Cardiac septum (tissue), 1 donor: Measurements from ENCODE around the gene GNG13. TPM values are rescaled to one million over a fixed set of nuclear protein-coding genes. Genes with fewer than 3 reads are reported as not detected.
A peak's percentile ranks its signal among the peaks of the same experiment; 100 is the strongest.

Source experiments
- DNase-seq: peaks from one replicate; pipeline ENCODE4 v3.0.0-alpha.2; 2020; ENCODE audit warnings: low spot score
- intact Hi-C: fragments of 100-400 bp; cut with DNase I; formaldehyde crosslinking; loops from one replicate; pipeline ENCODE4 v1.14.0; 2022
- total RNA-seq: library from RNA; stranded (reverse); fragmentation: NEBNext Ultra II Directional; extraction: Animal tissue kit (Norgen Biotek cat#: 25700); gene quantifications from one replicate; pipeline ENCODE4 v1.2.1, GENCODE V29; 2021
- donor health status: DM: no; HTN: no; CAD: no.

Gene GNG13
- total RNA-seq, 1 donor from 2014 or later = not detected

DNA sequence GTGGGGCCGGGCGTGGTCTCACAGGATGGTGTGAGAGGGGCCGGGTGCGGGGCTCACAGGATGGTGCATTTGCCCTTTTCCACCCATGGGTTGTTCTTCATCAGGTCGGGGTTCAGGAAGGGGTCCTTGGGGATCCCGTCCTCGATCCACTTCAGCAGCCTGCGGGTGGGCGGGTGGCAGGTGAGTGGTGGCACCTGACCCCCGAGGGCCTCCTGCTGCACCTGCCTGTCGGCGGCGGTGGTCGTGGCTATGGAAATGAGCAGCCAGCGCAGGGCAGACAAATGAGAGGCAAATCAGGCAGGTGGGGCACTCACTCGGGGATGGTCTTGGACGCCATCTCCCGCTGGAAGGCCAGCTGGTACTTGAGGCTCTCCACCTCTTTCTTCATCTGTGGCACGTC lies 1.9 kb downstream of the GNG13 start:
- intact Hi-C loops = no loop called here
- no peak for DNase-seq

DNA sequence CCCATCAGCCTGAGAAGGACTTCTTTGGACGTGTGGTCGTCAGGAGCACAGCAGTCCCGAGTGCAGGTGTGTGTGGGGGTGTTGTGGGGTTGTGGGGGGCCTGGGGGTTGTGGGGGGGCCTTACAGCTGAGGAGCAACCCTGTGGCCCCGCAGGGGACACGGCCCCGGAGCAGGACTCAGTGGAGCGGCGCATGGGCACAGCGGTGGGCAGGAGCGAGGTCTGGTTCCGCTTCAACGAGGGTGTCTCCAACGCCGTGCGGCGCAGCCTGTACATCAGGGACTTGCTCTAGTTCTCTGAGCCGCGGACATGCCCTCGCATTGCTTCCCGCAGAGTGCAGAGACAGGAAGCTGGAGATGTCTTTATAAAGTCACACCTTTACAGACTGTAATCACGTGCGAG lies 2.8 kb downstream of the GNG13 start:
- intact Hi-C loops = no loop called here
- no peak for DNase-seq

DNA sequence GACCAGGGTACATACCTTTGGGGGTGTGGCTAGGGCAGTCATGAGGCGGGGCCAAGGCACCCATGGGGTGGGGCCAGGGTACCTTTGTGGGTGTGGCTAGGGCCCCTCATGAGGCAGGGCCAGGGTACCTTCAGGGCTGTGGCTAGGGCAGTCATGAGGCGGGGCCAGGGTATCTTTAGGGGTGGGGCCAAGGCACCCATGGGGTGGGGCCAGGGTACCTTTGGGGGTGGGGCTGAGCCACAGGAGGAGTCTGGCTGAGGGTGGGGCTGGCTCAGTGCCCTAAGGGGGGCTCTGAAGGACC lies 3.5 kb downstream of the GNG13 start:
- no peak for DNase-seq
- intact Hi-C loops = no loop called here

DNA sequence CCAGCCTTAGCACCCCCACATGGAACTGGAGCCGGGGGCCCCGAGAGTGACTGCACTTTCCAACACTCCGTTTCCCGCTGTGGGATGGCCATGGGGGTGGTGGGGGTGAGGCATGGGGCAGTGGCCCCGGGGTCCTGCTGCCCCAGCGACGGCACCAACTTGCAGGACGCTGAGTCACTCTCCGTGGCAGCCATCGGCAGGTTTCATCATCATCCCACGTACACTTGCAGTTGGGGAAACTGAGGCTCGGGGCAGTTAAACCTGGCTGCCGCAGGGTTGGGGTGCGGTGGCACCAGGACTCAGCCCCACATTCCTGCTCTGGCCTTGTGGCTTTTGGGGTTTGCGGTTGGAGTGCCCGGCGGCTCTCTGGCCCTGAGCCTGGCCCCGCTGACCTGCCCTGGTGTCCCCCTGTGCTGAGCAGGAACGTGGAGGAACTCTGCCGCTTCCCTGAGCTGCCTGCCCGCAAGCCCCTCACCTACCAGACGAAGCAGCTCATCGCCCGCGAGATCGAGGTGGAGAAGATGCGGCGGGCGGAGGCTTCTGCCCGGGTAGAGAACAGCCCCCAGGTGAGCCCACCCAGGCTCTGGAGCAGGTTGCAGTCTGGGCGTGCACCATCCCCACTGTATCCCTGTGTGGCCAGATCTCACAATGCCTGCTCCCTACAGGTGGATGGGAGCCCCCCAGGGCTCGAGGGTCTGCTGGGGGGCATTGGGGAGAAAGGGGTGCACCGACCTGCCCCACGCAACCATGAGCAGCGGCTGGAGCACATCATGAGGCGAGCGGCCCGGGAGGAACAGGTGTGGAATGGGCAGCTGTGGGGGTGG lies 4.0 kb downstream of the GNG13 start:
- no peak for DNase-seq
- intact Hi-C loops = no loop called here

DNA sequence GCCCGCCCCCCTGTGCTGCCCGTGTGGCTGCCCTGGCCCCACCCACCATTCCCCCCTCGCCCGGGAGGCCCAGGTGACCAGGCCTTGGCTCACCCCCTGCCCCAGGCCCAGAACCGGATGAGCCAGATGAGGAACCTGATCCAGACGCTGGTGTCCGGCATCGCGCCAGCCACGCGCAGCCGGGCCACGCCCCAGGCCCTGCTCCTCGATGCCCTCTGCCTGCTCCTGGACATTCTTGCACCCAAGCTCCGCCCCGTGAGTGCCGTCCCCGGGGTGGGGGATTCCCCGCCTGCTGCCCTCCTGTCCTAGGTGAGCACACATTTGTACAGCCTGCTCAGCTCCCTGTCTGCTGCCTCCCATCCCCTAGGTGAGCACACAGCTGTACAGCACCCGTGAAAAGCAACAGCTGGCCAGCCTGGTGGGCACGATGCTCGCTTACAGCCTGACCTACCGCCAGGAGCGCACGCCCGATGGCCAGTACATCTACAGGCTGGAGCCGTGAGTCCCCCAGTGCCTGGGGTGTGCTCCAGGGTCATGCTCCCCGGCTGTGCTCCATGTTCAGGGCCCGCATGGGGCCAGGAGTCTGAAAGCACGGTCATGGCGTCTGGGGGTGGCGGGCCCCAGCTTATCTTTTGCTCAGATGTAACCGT lies 4.8 kb downstream of the GNG13 start:
- intact Hi-C loops = no loop called here
- no peak for DNase-seq

DNA sequence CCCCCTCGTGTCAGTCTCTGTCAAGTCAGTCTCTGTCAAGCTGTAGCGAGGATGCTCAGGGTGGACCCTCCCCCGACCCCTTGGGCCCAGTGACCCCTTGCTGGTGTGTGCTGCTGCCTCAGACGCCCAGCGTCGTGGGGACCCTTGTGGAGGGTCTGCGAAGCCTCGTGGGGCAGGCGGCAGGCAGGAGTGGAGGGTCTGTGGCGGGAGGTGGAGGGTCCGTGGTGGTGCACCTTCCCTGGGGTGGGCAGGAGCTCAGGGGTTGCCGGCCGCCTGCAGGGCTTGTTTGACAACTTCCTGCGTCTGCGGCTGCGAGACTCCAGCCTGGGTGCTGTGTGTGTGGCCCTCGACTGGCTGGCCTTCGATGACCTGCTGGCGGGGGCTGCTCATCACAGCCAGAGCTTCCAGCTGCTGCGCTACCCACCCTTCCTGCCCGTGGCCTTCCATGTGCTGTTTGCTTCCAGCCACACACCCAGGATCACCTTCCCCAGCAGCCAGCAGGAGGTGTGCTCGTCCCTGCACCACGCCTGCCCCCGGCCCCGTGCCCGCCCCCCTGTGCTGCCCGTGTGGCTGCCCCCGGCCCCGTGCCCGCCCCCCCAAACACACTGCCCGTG lies 5.6 kb downstream of the GNG13 start:
- no peak for DNase-seq
- intact Hi-C loops = no loop called here

DNA sequence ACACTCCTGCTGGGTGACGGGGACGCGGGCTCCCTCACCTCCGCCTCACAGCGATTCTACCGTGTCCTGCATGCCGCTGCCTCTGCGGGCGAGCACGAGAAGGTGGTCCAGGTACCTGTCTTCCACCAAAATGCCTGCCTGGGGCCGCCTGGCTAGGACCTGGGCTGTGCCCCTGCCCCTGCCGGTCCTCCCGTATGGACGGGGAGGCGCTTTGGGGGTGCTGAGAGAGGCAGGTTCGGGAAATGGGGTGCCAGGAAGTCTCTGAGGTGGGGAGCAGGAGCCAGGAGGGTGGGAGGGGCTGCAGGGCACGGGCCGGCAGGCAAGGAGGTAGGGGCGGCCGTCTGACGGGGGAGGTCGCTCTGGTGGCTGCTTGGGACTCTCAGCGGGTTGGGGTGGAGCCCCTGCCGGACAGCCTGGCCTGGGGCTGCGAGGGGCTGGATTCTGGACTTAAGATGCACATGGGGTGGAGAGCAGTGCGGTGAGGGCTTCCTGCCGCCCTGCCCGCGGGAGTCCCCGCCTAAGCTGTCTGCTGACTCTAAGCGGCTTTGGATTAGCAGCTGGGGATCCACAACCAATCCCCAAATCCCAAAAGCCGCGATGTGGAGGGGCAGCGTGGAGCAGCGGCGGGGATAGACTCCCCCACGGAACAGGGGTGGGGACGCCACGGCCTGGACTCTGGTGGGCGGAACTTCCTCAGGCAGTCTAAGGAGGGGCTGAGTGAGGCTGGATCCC lies 6.3 kb downstream of the GNG13 start:
- no peak for DNase-seq
- intact Hi-C loops = no loop called here

DNA sequence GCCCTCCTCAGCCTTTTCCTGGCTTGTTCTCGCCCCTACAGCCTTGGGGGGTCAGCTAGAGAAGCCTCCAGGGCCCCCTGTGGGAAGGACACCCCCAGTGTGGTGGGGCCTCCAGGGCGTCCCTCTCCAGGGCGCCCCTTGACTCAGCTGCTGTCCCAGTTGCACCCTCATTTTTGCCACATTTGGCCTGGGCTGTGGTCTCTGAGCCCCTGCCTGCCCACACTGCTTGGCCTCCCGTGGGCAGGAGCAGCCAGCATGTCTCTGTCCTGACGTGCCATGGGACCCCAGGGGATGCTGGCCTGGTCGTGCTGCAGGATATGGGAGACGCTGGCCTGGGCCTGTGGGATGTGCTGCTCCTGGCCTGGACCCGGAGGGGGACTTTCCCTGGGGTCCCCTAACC lies 7.1 kb downstream of the GNG13 start:
- no peak for DNase-seq
- intact Hi-C loops = no loop called here

DNA sequence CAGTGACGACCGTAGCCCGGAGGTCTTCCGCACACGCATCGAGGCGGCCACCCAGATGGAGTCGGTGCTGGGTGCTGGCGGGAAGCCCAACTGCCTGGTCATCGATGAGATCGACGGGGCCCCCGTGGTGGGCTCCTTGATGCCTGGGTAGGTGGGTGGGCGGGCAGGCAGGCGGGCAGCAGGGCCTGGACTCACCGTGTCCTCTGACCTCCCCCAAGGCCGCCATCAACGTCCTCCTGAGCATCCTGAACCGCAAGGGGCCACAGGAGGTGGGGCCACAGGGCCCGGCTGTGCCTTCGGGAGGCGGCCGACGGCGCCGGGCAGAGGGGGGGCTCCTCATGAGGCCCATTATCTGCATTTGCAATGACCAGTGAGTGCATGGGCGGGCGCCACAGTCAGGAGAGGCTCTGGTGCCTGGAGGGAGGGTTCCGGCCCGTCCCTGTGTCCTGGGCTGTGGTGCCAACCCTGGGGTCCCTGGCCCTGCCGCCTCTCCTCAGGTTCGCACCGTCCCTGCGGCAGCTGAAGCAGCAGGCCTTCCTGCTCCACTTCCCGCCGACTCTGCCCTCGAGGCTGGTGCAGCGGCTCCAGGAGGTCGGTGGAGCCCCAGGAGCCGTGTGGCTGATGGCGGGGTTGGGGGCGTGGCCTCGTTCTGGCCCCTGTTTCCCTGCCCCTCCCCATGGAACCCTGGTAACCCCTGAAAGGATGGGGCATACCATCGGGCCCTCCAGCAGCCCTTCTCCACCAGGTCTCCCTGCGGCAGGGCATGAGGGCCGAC lies 8.1 kb downstream of the GNG13 start:
- intact Hi-C loops = no loop called here
- no peak for DNase-seq

DNA sequence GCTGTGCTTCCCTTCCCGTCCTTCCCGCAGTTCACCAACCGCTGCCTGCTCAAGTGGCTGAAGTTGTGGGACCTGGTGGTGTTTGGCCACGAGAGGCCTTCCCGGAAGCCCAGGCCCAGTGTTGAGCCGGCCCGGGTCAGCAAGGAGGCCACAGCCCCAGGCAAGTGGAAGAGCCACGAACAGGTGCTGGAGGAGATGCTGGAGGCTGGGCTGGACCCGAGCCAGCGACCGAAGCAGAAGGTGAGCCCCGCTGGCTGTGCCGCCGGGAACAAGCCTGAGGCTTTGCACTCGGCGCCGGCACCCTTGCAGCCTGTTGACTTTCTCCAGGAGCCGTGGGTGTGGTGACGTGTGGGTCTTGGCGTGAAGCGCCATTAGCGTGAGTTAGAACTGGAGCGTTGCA lies 9.4 kb downstream of the GNG13 start:
- intact Hi-C loops = no loop called here
- no peak for DNase-seq

DNA sequence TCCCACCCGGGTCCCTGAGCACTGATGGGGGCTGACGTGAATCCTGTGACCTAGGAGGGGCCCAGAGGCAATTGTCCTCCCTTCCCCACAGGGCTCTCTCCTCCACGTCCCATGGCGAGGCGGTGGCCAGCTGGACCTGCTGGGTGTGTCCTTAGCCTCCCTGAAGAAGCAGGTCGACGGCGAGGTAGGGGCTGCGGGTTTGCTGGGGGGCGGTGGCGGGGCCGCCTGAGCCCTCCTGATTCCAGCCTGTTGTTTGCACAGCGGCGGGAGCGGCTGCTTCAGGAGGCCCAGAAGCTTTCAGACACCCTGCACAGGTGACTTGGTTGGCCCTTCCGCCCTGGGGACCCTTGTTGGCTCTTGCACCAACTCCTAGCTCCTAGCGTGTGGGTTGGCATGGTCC lies 10.4 kb downstream of the GNG13 start:
- no peak for DNase-seq
- intact Hi-C loops = no loop called here

DNA sequence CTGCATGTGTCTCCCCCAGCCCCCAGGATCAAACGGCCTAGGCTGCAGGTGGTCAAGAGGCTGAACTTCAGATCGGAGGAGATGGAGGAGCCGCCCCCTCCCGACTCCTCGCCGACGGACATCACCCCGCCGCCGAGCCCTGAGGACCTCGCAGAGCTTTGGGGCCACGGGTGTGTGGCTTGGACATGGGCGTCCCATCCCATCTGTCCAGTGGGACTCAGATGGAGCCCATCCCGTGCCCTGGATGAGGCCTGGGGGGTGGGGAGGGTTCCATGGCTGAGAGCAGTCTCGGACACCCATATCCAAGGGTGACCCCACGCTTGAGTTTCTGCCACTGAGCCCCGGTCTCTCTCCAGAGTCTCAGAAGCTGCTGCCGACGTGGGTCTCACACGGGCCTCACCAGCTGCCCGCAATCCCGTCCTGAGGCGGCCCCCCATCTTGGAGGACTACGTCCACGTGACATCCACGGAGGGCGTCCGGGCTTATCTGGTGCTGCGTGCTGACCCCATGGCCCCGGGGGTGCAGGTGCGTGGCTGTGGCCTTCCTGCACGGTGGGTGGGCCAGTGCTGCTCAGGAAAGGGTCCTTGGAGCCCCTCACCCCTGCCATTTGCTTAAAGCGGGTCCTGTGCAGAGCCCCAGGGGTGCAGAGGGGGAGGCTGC lies 11.2 kb downstream of the GNG13 start:
- intact Hi-C loops = loop anchor here (5.0 kb wide), 2 partner anchors 47 to 212 kb away; partner anchors contain the start of gene CIAO3
- DNase-seq = no peak

DNA sequence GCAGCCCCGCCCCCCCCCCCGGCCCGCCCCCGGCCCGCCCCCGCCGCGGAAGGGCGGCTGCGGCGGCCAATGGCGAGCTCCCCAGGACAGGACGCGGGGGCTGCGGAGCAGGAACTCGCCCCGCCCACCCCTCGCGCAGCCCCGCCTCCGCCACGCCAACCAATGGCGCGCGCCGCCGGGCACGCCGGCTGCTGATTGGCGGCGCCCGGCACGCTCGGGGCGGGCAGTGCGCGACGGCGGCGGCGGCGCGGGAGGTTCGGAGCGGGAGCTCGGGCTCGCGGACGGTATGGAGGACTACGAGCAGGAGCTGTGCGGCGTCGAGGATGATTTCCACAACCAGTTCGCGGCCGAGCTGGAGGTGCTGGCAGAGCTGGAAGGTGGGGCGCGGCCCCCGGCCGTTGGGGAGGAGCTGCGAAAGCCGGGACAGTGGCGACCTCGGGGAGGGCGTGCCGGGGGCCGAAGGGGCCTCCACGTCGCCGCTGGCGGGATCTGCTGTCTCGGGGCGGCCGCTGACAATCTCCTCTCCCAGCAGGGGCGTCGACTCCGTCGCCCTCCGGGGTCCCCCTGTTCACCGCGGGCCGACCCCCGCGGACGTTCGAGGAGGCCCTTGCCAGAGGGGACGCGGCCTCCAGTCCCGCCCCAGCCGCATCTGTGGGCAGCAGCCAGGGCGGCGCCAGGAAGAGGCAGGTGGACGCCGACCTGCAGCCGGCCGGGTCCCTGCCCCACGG lies 12.0 kb downstream of the GNG13 start, which contains the start of gene CHTF18:
CHTF18 (plus strand) TSS at position 222 of the 728 bp plus-strand sequence; CDS start at position 287, 65 bp downstream.
- DNase-seq = peak; percentile 94
- intact Hi-C loops = loop anchor here (5.0 kb wide), 2 partner anchors 46 to 211 kb away; partner anchors contain the start of gene CIAO3

DNA sequence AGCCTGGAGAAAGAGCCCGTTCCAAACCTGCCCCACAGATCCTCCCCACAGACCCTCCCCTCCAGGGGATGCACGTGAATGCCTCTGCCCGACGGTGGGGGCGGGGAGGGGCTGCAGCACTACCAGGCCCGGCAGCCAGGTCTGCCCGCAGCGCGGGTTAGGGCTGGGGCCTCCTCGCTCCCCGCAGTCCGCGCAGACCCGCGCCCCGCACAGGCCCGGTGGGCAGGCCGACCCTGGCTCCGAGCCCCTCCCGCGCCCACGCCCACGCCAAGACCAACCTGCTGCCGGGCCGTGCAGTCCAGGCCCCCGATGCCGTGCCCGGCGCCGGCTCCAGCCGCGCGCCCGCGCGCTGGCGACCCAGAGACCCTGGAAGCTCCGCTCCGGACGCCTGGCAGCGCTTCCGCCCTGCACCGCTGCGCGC lies 12.5 kb downstream of the GNG13 start, which contains the start of gene RPUSD1:
RPUSD1 (minus strand) TSS at position 404 of the 421 bp plus-strand sequence. CDS start 644 bp downstream, outside the sequence.
- intact Hi-C loops = loop anchor here (5.0 kb wide), 2 partner anchors 46 to 211 kb away; partner anchors contain the start of gene CIAO3
- no peak for DNase-seq

DNA sequence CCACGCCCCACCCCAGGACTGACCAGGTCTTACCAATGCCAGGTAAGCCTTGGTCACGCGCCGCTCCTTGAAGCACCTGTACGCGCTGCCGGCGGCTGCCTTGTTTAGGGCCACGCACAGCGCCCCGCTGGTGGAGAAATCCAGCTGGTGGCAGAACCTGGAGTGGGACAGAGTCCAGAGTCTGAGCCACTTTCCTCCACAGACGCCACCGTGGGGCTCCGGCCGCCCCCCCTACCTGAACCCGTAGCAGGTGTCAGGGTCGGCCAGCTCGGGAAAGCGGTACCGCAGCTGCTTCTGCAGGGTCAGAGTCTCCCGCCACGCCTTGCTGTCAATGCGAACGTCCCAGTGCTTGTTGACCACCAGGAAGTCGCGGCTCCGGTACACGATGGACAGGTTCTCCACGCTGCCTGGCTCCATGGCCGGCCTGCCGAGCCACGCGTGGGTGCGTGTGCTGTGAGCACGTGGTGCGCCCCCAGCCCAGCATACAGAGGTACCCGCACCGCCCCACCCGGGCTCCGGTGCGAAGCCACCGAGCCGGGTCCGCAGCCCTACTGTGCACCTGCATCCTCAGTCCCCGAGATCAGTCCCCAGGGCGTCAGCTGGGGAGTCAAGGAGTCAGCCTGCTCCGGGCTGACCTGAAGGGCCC lies 13.1 kb downstream of the GNG13 start:
- no peak for DNase-seq
- intact Hi-C loops = loop anchor here (5.0 kb wide), 2 partner anchors 45 to 210 kb away; partner anchors contain the start of gene CIAO3

DNA sequence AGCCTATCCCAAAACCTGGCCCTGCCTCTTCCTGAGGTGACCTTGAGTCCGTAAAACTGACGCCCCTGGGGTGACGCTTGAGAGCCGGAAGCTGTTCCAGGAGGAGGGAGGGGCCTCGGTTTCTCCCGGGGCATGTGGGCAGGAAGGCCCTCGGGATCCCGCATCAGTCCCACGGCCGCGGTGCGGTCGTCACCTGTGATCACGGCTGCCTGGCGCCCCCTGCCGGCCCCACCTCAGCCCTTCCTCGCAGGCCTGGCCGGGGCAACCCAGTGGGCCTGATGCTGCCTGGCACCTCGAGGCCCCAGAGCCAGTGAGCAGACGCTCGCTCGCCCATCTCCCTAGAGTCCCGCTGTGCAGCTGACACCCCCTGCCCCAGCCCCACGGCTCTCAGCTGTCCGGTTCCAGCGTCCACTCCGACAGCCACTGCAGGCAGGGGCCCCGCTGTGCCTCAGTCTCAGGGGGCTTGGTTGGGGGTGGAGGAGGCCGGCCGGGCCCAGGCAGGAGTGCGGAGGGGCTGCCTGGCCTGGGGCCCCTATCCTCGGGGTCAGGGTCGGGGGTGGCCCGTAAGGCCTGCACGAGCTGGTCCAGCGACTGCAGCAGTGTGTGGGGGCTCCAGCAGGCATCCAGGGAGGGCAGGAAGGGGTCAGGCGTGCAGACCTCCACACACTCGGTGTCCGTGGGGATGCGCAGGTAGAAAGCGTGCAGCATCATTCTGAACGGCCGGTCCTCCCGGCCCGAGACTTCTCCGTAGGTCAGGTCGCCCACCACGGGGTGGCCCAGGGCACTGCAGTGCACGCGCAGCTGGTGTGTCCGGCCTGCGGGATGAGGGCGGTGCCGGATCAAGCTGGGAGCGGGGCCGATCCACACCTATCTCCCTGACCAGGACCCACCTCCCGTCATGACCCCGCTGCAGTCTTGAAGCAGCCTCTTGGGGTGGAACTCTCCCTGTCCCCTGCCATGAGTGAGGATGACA lies 14.7 kb downstream of the GNG13 start:
- intact Hi-C loops = loop anchor here (1.0 to 5.0 kb wide), 3 partner anchors 44 to 209 kb away; partner anchors contain the start of gene CIAO3
- peak; percentile 81 for DNase-seq
